Transverse colon (tissue), 4 donors: ENCODE measurements around the gene PTGIS. TPM values are rescaled to one million over a fixed set of nuclear protein-coding genes. Genes with fewer than 3 reads are reported as not detected.

Experiments used
- DNase-seq: peaks from one replicate; pipeline ENCODE4 v3.0.0-alpha.2; 2019
- H3K27ac ChIP-seq, 4 donors: fragments of 200-600 bp; sonication (generic); 2 replicates each; pipeline ENCODE4 v1.5.1; 2016 to 2018; ENCODE audit warnings: inconsistent platforms in 4 of 4
- H3K27me3 ChIP-seq: fragments of 200-600 bp; sonication (generic); 2 replicates; pipeline ENCODE4 v1.5.1; 2017; ENCODE audit warnings: inconsistent platforms
- H3K36me3 ChIP-seq, 4 donors: fragments of 200-600 bp; sonication (generic); 2 replicates each; pipeline ENCODE4 v1.5.1; 2017 to 2019; ENCODE audit warnings: inconsistent platforms in 4 of 4
- H3K4me1 ChIP-seq, 4 donors: fragments of 200-600 bp; sonication (generic); 2 replicates each; pipeline ENCODE4 v1.5.1; 2017 to 2020; ENCODE audit warnings: inconsistent platforms in 4 of 4
- H3K4me3 ChIP-seq, 4 donors: fragments of 200-600 bp; sonication (generic); 1 replicate in 1 of 4; 2 replicates in 3 of 4; pipeline versions ENCODE4 v1.5.1 to v1.6.1; 2017 to 2019; ENCODE audit warnings: inconsistent platforms in 4 of 4
- H3K9me3 ChIP-seq, 2 donors: fragments of 200-600 bp; sonication (generic); 2 replicates each; pipeline ENCODE4 v1.5.1; 2017 to 2019; ENCODE audit warnings: inconsistent platforms in 2 of 2
- CTCF ChIP-seq, 5 experiments: fragments of 200-600 bp in 3 of 5; fragments of 450-650 bp in 2 of 5; sonication (generic) in 3 of 5; IDR thresholded peaks; 1 replicate in 2 of 5; 2 replicates in 3 of 5; pipeline ENCODE4 v1.5.1; 2016 to 2017; ENCODE audit warnings: antibody characterized with exemption in 5 of 5, inconsistent platforms in 3 of 5, mild to moderate bottlenecking in 2 of 5, moderate library complexity in 1 of 5
- EP300 ChIP-seq: sonication (generic); formaldehyde crosslinking; IDR thresholded peaks from one replicate; pipeline ENCODE4 v1.6.1; 2017; ENCODE audit warnings: antibody characterized with exemption, low read depth
- POLR2A ChIP-seq: fragments of 450-650 bp; IDR thresholded peaks from one replicate; pipeline ENCODE4 v1.6.1; 2016; ENCODE audit warnings: antibody characterized with exemption, mild to moderate bottlenecking, moderate library complexity
- POLR2AphosphoS5 ChIP-seq, 3 donors: sonication (generic); formaldehyde crosslinking; IDR thresholded peaks; one replicate each; pipeline ENCODE4 v1.6.1; 2016; ENCODE audit warnings: antibody characterized with exemption in 3 of 3
- WGBS, 2 donors: methylation state at CpG; one replicate each; pipeline ENCODE4 v1.1.5; 2018; ENCODE audit warnings: low coverage in 1 of 2; 5-methylcytosine and 5-hydroxymethylcytosine counted together
- in situ Hi-C, 4 donors: fragments of 200-750 bp; cut with MboI; loops; one replicate each; pipeline versions ENCODE4 v1.15.0 to v1.15.1; 2017; ENCODE audit warnings: low sequenced_read_pairs in 3 of 4, low pct_ligation_motif_present in 1 of 4, low pct_unique_long_range_greater_than_20kb in 1 of 4
- intact Hi-C: fragments of 100-400 bp; cut with DNase I; formaldehyde crosslinking; loops from one replicate; pipeline ENCODE4 v1.15.1; 2023; ENCODE audit warnings: low total_unique reads
- total RNA-seq, 4 donors: library from RNA; depleted of rRNA; stranded (reverse); fragments of >200 nt; gene quantifications; one replicate each; pipeline ENCODE4 v1.1.0, GENCODE V29; 2016

The PTGIS gene
- total RNA-seq, 4 donors from 2014 or later = 9.4 to 22.3 (median 15.6) TPM

GRCh38 chr20:49511788-49512525, 56.0 kb downstream of the PTGIS start:
- no peaks in the 10 kb centered on the region for H3K9me3 ChIP-seq
- TF ChIP-seq EP300 = no peak
- TF ChIP-seq POLR2A = no peak
- TF ChIP-seq POLR2AphosphoS5 (IDR thresholded peaks at IDR 0.05) = no peak
- no peak for TF ChIP-seq CTCF (IDR thresholded peaks at IDR 0.05)
- DNase-seq = no peak
- in situ Hi-C loops (loop anchor here in 2 of 4 donors (10.0 kb wide), 1 partner anchor 177 kb away; no protein-coding TSS in a partner anchor), intact Hi-C loops (no loop called here)
- peaks cover 5% of the 10 kb centered on the region for H3K27me3 ChIP-seq
- 85 to 92% methylated on average over 2 of the region's 2 CpGs for WGBS, 2 donors
- peak overlapping the region in 2 of 4 donors; percentile 67 to 70 for H3K27ac ChIP-seq
- no peaks in the 10 kb centered on the region for H3K36me3 ChIP-seq
- peaks cover 0 to 14% (median 6%) of the 10 kb centered on the region in 4 donors for H3K4me1 ChIP-seq
- no peak overlapping the region for H3K4me3 ChIP-seq

DNA sequence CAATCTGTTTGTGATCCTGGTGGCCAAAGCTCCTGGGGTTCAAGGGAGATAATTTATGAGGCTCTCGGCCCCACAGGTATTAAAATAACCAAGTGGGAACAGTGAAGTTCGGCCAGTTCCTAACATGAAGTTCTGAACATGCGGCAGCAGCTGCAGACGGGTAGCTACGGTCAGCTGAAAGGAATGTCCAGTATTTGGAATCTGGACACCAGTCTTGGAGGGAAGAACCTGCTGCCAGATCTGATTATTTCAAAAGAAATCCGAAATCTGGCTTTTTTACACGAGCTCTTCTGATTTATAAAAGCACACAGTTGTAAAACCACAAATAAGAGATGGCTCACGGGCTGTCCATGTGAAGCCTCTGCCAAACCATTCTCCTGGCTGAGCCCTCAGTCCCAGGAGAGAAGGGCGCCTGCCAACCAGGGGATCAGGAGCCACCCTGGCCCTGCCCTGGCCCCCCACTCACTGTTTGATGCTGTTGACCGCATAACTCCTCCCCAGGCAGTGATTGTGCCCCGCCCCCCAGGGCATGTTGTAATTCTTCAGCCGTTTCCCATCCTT, 57.3 kb downstream of the PTGIS start:
- in situ Hi-C loops = loop anchor here in 2 of 4 donors (10.0 kb wide), 1 partner anchor 176 kb away; no protein-coding TSS in a partner anchor
- H3K27ac ChIP-seq = peak overlapping the region; percentile 61 to 70 (median 66)

DNA sequence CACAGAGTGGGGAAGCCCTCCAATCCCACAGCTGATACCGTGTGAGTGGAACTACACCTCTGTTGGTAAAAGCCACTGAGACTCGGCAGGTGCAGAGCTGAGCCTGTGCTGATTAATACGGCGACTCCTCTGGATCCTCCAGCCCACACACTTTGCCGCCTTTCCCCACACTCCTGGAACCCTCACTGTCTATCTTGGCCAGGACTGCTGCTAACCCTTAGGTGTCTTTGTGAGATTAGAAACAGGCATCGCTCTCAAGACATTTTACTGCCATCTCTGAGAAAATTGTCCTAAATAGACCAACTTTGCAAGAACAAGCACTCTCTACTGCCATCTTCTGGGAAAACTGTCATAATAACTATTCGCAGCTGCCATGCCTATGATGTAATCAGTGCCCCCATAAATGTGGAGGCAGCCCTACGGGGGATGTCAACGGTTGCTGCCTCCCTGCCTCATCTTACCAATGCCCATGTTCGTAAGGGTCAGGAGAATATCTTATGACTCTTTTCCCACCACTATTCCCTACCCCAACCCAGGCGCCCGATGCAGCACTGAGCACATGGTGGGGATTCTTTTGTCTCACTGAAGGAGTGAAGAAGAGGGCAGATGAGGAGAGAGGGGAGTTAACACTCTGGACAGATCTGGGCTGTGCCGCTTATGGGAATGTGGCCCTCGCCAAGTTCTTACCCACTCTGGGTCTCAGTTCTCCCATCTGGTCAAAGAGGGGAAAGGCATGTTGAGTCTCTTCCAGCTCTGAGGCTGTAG, 59.3 kb downstream of the PTGIS start:
- peaks cover 8% of the 10 kb centered on the region for H3K27me3 ChIP-seq
- H3K27ac ChIP-seq = peak overlapping the region in 3 of 4 donors; percentile 17 to 54 (median 18)
- H3K9me3 ChIP-seq = no peaks in the 10 kb centered on the region
- TF ChIP-seq EP300 = no peak
- peak; percentile 35 to 57 (median 48) for TF ChIP-seq CTCF (IDR thresholded peaks at IDR 0.05)
- H3K36me3 ChIP-seq = no peaks in the 10 kb centered on the region
- WGBS, 2 donors = 45% methylated on average over 14 of the region's 14 CpGs; no CpG with 5 or more reads in 1 of the 2 donors
- intact Hi-C loops = loop anchor here (1.0 kb wide), 1 partner anchor 174 kb away; no protein-coding TSS in a partner anchor
- in situ Hi-C loops = loop anchor here in 1 of 4 donors (10.0 kb wide), 1 partner anchor 174 kb away; no protein-coding TSS in a partner anchor
- no peak overlapping the region for H3K4me3 ChIP-seq
- DNase-seq = no peak
- peaks cover 0 to 14% (median 6%) of the 10 kb centered on the region in 4 donors for H3K4me1 ChIP-seq

More for the DNA sequence above, 57.3 kb downstream of the PTGIS start:
- TF ChIP-seq POLR2AphosphoS5 (IDR thresholded peaks at IDR 0.05) (peak in 2 of 3 donors; percentile 5 to 13), CTCF (IDR thresholded peaks at IDR 0.05) (no peak), EP300 (no peak), POLR2A (no peak)
- H3K4me1 ChIP-seq = peaks cover 0 to 14% (median 6%) of the 10 kb centered on the region in 4 donors
- no peak overlapping the region for H3K4me3 ChIP-seq
- peaks cover 5% of the 10 kb centered on the region for H3K27me3 ChIP-seq
- H3K36me3 ChIP-seq = no peaks in the 10 kb centered on the region
- intact Hi-C loops = no loop called here
- DNase-seq = peak; percentile 41
- 32 to 35% methylated on average over 6 to 12 of the region's 12 CpGs for WGBS, 2 donors
- H3K9me3 ChIP-seq = no peaks in the 10 kb centered on the region
